Measurements from ENCODE around the gene PTGDR.

The PTGDR gene, protein sequence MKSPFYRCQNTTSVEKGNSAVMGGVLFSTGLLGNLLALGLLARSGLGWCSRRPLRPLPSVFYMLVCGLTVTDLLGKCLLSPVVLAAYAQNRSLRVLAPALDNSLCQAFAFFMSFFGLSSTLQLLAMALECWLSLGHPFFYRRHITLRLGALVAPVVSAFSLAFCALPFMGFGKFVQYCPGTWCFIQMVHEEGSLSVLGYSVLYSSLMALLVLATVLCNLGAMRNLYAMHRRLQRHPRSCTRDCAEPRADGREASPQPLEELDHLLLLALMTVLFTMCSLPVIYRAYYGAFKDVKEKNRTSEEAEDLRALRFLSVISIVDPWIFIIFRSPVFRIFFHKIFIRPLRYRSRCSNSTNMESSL

DNA sequence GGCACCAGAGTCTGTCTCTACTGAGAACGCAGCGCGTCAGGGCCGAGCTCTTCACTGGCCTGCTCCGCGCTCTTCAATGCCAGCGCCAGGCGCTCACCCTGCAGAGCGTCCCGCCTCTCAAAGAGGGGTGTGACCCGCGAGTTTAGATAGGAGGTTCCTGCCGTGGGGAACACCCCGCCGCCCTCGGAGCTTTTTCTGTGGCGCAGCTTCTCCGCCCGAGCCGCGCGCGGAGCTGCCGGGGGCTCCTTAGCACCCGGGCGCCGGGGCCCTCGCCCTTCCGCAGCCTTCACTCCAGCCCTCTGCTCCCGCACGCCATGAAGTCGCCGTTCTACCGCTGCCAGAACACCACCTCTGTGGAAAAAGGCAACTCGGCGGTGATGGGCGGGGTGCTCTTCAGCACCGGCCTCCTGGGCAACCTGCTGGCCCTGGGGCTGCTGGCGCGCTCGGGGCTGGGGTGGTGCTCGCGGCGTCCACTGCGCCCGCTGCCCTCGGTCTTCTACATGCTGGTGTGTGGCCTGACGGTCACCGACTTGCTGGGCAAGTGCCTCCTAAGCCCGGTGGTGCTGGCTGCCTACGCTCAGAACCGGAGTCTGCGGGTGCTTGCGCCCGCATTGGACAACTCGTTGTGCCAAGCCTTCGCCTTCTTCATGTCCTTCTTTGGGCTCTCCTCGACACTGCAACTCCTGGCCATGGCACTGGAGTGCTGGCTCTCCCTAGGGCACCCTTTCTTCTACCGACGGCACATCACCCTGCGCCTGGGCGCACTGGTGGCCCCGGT, at the start of gene PTGDR:
Gene PTGDR (plus strand): TSS at position 198 of the 778 bp plus-strand sequence. CDS start 117 bp downstream, at position 315.
- DNase-seq = no peak

DNA sequence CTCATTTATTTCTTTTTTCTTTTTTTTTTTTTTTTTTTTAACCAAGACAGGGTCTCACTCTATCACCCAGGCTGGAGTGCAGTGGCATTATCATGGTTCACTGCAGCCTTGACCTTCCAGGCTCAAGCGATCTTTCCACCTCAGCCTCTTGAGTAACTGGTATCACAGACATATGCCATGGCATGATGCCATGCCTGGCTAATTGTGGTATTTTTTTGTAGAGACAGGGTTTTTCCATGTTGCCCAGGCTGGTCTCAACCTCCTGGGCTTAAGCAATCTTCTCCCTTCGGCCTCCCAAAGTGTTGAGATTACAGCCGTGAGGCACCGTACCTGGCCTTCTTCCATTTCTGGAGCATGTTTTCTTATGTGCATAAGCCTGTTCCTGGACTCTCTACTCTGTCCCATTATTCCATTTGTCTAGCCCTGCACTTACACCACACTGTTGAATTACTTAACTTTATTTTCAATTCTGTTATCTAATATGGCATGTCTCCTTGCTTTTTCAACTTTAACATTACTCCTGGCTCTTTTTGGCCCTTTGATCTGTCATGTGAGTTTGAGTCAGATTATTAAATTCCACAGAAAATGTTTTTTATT, 47.9 kb upstream of the PTGDR start:
- DNase-seq = no peak

DNA sequence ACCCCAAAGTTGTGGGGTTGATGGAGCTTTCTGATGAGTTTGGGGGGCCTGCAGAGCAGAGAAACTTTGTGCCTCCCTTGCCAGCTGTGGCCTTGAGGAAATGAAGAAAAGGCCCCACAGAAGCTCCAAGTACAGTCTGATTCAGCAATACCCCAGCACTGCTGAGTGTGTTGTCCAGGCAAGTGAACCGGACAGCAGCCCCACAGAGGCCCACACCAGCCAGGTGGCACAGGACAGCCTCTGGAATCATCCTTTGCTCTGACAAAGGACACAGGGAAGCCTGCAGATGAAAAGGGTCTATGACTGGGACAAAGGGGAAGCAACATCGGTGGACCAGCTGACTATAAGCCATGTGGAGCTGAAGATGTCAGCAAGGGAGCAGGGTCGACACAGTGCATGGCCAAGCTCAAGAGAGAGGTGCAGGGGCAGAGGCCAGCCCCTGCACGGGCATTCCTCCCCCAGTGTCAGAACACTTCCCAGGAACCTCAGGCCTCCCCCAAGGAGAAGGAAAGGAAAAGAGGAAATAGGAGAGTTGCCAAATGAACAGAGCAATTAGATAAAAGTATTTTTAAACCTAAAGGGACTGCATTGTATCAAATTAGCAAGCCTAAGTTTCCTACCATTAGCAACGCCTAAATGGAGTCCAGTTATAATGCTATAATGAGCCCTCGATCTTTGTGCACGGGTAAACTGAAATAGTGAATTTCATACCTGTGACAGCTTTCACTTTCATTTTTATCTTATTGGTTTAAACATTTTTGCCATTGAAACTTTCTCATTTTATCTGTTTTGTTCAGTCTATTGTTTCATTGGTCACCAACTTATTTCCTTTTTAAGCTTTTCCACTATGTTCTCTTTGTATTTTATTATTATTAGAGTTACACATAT, 46.3 kb upstream of the PTGDR start:
- DNase-seq = no peak

DNA sequence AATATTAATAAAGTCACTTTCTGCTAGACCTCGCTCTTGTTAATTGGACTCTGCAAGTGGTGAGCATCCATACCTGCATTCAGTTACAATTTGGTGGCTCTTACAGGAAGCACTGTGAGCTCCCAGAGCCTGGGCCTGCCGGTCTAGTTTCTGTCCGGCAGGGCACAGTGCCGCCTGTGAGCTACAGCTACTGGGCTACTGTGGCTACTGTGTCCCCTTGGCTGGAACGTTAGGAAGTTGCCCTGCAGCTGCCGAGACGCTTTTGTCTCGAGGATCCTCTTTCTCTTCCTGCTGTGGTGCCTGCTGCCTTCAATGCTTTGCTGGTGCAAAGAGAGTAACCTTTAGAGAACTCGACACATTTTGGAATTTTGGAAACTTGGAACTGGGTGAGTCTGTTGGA, 44.6 kb upstream of the PTGDR start:
- no peak for DNase-seq

DNA sequence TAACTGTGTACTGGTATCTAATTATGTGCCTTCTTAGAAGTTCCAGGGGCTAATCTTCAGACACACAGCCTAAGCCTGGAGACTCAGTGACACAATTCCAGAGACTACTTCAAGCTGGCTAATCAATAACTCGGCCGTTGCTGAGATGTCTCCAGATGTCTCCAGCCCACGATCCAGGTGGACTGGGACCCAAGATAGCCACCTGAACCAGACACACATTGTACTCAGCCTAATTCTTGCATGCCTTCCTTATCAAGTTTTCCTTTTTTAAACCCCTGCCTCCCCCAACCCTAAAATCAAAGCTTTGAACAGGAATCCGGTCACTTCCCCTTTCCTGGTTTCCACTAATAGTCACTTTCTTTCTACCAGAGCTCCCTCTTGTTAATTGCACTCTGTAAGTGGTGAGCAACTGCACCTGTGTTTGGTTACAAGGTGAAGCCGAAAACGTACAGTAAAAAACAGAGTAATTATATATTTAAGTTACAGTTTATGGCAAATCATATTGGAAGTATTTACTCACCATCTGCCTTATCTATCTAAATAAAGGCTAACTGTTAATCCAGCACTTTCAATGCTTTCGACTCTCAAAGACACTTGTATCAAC, 39.8 kb upstream of the PTGDR start:
- no peak for DNase-seq

DNA sequence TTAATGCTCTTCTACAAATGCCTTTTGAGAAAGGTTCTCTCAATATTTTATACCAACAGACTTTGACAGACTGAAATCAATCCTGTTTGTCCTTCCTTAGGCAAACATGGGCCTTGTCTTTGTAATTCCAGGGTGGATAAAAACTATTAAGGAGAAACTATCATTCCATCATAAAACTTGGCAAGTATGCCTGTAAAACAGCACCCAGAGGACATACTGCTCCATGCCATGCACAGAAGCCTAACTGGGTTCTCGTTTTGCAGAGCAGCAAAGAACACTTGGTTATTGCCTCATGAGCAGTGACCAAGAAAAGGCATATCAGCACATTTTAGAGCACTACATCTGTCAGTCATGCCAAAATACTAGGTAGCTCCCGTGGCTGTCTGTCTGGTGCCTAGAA, 33.8 kb upstream of the PTGDR start:
- no peak for DNase-seq

DNA sequence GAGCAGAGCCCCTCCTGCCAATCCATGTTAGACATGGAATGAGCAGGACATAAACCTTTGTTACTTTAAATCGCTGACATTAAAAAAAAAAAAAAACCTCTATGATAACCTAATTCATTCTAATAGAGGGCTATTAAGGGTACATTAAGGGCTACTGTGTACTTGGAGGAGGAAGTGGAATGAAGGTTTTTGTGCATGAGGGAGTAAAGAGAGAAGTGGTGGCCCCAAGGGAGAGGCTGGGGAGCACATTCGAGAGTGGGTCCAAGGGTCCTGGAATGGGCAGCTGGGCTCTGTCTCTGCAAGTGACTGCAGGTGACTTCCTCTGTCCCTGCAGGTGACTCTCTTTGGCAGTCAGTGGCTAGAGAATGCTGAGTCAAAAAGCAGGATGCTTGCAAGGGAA, 32.1 kb upstream of the PTGDR start:
- no peak for DNase-seq

DNA sequence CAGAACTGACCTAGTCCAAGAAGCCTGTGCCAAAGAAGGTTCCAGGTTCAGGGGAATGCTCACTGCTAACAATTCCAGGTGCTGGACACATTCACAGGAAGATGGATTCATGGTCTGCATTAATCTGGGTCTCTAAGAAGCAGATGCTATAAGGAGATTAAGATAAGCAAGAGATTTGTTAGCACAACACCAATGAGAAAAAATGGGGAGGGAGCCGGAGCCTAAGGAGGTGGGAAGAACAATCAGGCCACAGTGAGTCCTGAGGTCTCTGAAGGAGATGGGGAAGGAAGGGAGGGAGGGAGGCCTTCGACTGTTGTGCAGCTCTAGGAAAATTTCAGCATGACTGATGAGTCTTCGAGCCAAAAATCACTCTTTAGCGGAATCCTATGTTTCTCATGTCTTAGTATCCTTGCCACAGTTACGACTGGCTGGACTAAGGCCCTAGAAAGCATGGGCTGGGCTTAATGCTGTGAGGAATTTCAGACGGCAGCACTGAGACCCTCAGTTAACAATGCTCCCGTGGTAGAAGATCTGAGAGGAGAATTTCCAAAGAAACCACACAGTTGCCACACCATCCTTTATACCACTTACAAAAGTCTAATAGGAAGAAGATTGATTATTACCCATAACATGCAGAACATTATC, 31.5 kb upstream of the PTGDR start:
- no peak for DNase-seq

DNA sequence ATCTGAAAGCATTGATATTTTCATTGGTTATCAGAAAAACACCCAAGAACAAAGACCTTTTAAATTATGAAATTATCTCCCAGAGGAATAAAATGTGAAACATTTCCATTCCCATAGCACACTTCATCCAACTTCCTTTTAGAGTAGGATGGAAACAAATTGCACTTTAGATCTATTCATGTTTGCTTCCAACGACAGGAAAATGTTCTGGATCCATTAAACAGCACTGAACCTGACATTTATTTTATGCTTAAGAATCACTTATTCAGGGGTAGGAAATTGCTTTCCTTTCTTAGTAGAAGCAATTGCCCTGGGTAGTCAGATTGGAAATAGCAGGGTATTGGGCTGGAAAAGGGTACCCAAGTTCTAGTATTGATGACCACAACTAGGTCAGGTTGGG, 28.8 kb upstream of the PTGDR start:
- no peak for DNase-seq

DNA sequence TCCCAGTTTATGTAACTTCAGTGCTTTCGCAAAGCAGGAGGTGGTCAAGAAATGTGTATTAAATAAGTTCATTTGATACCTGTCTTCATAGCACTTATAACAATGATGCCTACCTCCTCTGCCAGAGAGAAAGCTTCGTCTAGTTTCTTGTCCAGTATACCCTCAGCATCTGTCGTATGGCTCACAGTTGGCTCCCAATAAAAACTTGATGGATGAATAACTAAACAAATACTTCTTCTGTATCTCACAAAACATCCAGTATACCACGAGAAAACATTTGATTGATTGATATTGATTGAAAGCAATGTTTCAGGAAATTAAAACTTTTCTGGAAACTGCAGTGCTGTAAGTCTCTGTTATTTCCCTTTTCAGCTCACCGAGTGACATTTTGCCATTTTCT, 26.9 kb upstream of the PTGDR start:
- no peak for DNase-seq

DNA sequence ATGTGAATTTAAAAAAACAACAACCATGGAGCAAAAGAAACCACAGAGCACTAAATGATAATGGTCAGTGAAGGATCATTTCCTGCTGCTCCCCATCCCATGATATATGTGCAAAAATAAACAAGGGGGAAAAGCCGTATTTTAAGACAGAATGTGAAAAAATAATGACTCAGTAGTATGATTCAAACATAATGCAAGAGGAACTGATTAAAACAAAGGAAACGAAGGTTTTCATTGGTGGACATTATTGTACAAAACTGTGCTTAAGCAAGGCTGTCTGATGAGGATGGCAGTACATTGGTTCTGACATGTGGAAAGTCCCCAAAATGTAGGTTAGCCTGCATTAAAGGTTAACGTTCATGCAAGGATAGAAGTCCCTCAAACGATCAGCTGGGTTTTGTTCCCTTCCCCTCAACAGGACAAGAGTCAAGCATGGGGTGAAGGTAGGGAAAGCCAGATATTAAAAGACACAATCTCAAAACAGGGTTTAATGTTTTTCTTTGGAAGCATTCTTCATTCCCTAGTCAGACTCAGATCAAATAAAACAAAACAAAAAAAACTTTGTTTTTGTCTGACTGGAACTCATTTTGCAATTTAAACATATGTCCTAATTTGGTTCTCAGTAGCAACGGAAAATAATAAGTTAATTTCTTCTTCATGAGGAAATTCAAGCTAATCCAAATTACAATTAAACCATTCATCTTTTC, 26.3 kb upstream of the PTGDR start:
- no peak for DNase-seq

DNA sequence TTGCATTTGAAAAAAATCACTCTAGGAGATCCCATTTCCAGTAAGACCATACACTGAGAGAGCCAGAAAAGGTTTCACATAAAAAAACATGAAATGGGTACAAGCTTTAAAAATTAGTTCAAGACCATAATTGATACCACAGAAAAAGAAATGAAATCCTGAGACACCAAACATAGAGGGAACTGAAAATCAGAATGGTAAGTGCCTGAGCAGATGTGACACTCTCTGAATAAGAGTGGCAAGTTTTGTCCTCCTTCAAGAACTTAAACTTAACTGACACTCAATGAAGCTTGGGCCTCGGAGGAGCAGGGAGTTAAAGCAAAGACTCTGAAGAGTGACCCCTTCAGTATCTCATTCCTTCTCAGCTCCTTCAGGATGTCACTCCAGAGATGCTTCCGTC, 23.2 kb upstream of the PTGDR start:
- DNase-seq = no peak

DNA sequence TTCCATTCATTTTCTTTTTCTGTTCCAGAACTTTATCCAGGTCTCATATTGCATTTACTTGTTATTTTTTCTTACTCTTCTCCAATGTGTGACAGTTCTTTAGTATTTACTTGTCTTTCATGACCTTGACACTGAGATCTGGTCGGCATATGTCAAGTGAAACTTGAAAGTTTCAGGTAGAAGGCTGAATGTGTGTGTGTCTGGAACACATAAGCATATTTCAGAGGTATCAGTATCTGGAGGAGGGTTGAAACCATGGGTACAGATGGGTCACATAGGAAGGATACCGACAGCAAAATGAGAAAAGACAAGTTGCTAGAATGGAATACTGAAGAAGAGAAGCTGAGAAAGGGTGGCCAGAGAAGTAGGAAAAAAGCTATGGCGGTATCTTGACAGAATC, 22.5 kb upstream of the PTGDR start:
- no peak for DNase-seq

DNA sequence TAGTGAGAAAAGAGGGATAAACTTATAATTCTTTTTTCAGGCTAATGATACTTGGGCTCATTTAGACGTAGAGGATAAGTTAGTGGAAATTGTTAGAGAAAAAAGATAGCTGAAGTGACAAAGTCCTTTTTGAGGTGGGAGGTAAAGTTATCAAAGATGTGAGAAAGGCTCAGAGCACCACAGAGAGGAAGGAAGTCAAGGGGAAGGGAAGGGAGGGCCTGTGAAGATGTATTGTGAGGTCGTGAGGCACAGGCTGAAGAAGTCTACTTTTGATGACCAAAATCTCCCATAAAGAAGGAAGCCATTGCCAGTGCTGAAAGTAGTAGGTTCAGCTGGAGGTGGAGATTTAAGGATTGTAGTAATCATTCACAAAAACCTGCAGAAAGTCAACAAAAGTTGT, 19.4 kb upstream of the PTGDR start:
- DNase-seq = no peak

DNA sequence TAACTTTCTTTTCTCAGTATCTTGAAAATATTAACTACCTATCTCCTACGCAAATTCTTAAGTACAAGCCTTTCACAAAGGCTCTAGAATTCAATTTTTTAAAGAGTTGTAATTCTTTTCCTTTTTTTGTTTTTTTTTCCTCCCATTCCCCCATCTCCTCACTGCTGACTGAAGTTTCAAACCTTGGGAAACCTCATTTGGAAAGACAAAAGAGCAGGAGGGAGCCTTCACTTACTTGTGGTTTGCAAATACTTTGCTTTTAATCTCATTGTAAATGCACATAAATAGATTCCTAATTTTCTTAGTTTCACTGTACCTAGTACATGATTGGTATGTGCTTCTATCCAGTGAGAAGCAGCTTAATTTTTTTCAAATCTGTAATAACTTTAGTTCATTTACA, 15.8 kb upstream of the PTGDR start:
- DNase-seq = no peak

DNA sequence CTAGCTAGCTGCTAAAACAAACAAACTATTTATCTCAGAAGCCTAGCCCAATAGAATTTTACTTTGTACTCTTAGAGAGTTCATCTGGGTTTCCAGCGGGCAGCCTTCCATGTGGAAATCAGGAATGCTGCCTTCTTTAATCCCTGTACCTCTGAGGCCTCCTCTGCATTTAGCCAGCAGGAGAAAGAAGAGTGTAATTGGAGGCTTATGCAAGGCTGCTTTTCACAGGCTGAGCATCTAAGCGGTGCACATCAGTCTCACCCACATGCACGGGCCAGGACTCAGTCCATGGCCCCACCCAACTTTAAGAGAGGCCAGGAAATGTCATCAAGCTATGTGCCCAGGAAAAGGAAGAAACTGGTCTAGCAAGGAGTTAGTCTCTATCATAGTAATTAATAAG, 14.0 kb upstream of the PTGDR start:
- DNase-seq = no peak

DNA sequence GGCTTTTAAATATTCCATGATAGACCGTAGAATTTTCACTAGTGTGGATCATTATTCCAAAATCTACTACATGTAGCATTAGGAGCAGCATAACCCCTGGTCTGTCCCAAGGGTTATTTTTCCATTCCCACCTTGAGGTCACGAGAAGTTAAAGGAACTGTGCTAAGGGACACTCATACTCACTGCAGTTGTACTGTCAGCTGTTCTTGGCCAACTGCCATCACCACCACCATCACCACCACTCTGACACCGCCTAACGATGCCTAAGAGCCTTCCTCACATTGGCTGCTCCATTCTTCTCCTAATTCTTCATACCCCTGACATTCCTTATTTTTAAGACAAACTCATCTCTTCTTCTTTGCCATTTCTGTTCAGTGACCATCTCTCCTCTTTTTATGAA, 13.4 kb upstream of the PTGDR start:
- DNase-seq = no peak

DNA sequence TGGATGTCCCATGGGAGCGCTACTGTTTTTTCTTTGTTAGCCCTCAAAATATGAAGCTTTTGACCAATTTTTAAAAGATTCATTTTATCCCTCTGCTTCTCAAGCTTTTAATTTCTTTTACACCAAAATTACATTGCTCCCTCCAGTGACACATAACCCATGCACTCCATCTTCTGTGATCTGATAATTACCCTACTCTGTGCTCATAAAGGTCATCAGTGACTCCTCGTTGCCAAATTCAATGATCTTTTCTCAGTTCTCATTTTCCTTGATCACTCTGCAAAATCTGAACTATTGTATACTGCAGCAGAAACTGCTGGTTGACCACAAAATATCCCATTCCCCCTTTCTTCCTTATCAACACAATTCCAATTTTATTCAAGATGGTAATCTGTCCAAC, 8.7 kb upstream of the PTGDR start:
- no peak for DNase-seq

DNA sequence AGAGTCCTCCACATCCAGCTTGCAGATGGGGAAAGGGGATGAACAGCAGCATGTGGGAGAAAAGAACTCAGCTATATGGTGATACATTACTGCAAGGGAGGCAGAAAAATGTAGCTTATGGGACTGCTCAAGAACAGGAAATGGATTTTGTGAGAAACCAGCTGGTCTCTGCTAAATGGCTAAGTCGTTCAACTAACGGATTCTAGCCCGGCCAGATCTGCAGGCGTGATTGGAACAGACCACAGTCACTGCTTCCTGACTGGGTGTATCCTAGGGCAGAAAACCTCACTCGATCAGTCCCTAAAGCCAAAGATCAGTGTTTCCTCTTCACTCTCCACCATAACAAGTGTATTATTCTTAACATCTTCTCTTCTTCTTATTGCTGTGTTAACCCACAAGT, 8.1 kb upstream of the PTGDR start:
- DNase-seq = no peak

DNA sequence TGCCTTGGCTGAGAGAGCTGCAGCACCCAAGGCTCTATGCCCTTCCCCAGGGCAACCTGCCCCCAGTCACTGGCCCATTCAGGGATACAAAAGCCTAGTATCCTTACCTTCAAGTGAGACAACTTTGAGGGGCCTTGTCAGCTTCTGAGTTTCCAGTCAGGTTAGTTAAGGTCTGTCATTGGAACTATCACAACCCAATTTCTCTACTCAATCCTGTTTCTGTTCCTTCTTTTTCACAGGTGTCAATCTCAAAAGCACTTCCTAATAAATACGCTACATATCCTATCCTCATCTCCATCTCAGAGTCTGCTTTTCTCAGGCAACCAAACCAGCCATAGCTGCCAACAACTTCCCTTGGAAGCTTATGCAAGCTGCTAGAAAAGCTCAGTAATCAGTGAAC, 4.9 kb upstream of the PTGDR start:
- DNase-seq = no peak

DNA sequence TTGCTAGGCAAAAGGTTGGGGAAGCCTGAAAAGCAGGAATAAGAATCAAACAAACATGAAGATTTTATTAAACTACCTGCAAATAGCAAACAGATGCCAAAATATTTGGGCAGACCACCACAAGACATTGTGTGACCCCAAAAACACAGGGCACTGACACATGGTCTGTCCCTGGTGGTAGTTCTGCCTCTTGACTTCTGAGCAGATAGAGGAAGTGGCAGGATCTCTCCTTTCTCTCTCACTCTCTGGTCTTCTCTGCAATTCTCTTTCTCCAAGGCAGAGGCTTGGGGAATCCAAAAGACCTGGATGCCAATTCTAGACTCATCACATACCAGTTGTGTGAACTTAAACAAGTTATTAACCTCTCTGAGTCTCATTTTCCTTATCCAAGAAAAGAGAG, 4.3 kb upstream of the PTGDR start:
- DNase-seq = no peak

DNA sequence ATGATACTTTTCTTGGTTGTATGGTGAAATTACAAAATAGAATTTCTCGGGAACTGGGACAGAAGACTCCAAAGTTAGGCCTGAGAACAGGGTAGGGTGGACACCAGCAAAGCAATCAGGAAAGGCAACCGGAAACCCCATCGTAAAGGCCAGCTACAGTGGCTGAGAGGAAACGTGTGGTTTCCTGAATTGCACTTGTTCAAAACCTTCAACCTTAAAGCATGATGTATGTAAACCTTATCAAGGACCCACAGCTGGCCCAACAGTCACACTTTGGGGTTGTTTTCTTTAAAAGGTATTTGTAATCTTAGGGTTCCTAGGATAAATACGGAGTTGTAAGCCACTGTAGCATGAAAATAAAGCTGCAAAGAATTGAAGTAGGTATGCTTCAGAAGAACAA, 2.2 kb upstream of the PTGDR start:
- DNase-seq = no peak
